Muscle layer of duodenum (tissue), 2 donors: ENCODE data around the gene SHC3.

Experiments
- H3K27ac ChIP-seq: one replicate; pipeline ENCODE4 v1.7.0; 2013; ENCODE audit warnings: mild to moderate bottlenecking, low read length
- H3K27me3 ChIP-seq: one replicate; pipeline ENCODE4 v1.7.0; 2013; ENCODE audit warnings: low read depth, mild to moderate bottlenecking, control low read depth, low read length
- H3K36me3 ChIP-seq, 2 donors: one replicate each; pipeline ENCODE4 v1.7.0; 2013; ENCODE audit warnings: low read length in 2 of 2, control low read depth in 1 of 2, mild to moderate bottlenecking in 1 of 2; ENCODE audit not compliant: insufficient read depth in 2 of 2, control insufficient read depth in 1 of 2
- H3K4me1 ChIP-seq, 2 donors: one replicate each; pipeline ENCODE4 v1.7.0; 2013; ENCODE audit warnings: low read length in 2 of 2, mild to moderate bottlenecking in 2 of 2, control low read depth in 1 of 2, moderate library complexity in 1 of 2; ENCODE audit not compliant: insufficient read depth in 2 of 2, control insufficient read depth in 1 of 2
- H3K4me3 ChIP-seq, 2 donors: one replicate each; pipeline ENCODE4 v1.7.0; 2013; ENCODE audit warnings: low read length in 2 of 2, low read depth in 1 of 2, mild to moderate bottlenecking in 1 of 2
- H3K9me3 ChIP-seq, 2 donors: one replicate each; pipeline ENCODE4 v1.7.0; 2013; ENCODE audit warnings: low read length in 2 of 2, control low read depth in 1 of 2, mild to moderate bottlenecking in 1 of 2; ENCODE audit not compliant: control insufficient read depth in 1 of 2
- donor health status: healthy.

SHC3 gene

DNA sequence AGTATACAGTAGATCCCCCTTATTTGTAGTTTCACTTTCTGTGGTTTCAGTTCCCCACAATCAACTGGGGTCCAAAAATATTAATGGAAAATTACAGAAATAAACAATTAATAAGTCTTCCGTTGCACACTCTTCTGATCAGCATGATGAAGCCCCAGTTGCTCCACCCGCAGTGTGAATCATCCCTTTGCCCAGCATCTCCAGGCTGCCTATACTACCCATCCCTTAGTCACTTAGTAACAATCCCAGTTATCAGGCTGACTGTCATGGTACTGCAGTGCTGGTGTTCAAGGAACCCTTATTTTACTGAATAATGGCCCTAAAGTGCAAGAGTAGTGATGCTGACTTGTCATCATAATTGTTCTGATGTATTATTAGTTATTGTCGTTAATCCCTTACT is 28.9 kb downstream of the SHC3 start:
- Histone ChIP-seq H3K27me3 (no peaks in the 10 kb centered on the region), H3K27ac (no peak overlapping the region), H3K4me1 (no peaks in the 10 kb centered on the region), H3K9me3 (no peaks in the 10 kb centered on the region), H3K36me3 (no peaks in the 10 kb centered on the region), H3K4me3 (no peak overlapping the region)

DNA sequence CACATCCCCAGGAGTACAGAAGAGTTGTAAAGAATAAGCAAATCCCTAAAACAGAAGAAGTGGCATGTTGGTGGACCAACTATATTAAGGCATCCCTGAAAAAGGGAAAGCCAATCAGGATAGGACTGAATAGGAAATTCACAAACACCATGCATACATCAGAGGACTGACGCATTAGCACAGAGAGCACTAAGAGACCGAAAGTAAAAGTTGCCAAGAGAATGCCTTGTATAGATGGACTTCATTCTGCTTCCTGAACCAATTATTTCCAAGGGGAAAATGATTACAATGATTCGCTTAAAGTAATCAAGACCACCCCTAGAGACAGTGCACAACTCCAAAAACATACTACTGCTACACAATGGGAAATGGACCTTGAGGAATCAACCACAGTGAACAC is 33.5 kb downstream of the SHC3 start:
- Histone ChIP-seq H3K27ac (no peak overlapping the region), H3K27me3 (no peaks in the 10 kb centered on the region), H3K36me3 (no peaks in the 10 kb centered on the region), H3K4me3 (no peak overlapping the region), H3K9me3 (no peaks in the 10 kb centered on the region), H3K4me1 (peaks cover 0 to 5% of the 10 kb centered on the region in 2 donors)

DNA sequence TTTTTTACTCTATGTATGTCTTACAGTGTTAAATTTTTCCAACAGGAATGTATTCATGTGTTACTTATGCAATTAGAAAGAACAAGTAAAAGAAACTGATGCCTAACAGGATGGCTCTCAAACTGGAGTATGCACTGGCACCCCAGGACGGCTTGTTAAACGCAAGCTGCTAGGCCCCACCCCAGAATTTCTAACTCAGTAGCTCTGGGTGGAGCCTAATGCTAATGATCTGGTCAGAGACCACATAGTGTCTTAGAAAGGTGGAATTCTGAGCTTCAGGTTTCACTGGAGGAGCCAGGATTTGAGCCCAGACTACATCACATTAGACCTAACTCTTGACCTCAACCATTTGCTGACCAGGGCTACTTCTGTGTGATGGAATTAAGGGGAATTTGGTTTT is 34.4 kb downstream of the SHC3 start:
- H3K27ac ChIP-seq: no peak overlapping the region
- H3K27me3 ChIP-seq: no peaks in the 10 kb centered on the region
- H3K4me3 ChIP-seq: no peak overlapping the region
- no peaks in the 10 kb centered on the region for H3K36me3 ChIP-seq
- H3K4me1 ChIP-seq: peaks cover 0 to 5% of the 10 kb centered on the region in 2 donors
- no peaks in the 10 kb centered on the region for H3K9me3 ChIP-seq

DNA sequence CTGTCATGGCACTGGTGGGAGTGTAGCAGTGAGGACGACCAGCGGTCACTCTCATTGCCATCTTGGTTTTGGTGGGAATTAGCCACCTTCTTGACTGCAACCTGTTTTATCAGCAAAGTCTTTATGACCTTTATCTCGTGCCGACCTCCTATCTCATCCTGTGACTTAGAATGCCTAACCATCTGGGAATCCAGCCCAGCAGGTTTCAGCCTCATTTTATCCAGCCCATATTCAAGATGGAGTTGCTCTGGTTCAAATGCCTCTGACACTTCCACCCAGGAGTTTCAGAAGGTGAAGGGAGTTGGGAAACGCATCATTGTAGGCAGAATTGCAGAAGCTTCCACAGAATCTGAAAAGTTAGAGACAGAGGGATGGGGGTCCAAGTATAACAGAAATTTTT is 35.4 kb downstream of the SHC3 start:
- H3K9me3 ChIP-seq: no peaks in the 10 kb centered on the region

DNA sequence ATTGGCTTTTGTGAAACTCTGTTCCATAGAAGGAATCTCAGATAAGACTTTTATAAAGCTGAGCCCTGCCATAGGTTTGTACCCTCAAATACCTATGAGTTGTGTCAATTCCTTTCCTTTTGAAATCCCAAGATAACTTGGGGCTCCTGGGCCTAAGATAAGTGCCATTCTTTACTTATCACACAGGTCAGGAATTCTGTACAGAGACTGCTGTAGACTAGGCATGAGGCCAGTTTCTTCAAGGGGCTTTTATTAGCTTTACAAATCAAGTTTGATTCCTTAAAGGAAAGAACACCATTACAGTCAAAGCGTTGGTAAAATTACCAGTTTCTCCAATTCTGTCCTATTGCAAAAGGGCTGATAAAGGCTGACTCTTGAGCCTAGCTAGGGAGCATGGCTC is 39.2 kb downstream of the SHC3 start:
- no peaks in the 10 kb centered on the region for H3K36me3 ChIP-seq
- H3K4me1 ChIP-seq: peaks cover 0 to 17% of the 10 kb centered on the region in 2 donors
- peaks cover 0 to 2% of the 10 kb centered on the region in 2 donors for H3K9me3 ChIP-seq
- no peak overlapping the region for H3K27ac ChIP-seq
- H3K27me3 ChIP-seq: no peaks in the 10 kb centered on the region
- no peak overlapping the region for H3K4me3 ChIP-seq

More for the DNA sequence above, 35.4 kb downstream of the SHC3 start:
- Histone ChIP-seq H3K27ac (no peak overlapping the region), H3K36me3 (no peaks in the 10 kb centered on the region), H3K27me3 (no peaks in the 10 kb centered on the region), H3K4me1 (peaks cover 0 to 6% of the 10 kb centered on the region in 2 donors), H3K4me3 (no peak overlapping the region)

DNA sequence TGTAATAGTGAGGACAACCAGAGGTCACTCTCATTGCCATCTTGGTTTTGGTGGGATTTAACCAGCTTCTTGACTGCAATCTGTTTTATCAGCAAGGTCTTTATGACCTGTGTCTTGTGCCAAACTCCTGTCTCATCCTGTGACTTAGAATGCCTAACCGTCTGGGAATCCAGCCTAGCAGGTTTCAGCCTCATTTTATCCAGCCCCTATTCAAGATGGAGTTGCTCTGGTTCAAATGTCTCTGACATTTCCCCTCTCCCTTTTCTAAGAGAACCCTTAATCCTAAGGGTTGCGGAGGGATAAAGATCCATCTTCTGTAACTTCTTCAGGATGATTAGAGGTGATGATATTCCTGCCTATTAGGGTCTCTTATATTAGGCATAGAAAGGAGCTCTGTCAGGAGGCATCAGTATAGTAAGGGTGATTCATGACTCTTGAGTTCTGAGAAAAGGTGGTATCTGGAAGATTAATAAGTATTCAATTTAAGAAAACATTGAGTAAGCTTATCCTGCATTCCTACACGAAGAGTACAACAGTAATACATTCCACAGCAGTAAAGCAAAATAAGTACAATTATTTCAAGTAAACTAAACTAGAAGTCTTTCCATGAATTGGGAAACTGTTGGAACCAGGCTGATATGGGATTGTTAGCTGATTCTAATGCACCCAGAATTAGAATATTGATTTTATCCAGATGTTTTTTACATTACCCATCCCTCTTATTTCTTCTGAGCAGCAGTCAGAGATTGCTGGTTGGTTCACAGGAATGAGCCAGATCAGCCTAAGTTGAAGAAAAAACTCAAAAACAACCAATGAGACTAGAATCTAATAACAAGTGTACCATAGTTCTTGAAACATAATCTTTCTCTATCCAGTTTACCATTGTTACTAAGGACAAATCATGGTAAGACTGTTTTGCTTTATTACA is 39.9 kb downstream of the SHC3 start:
- Histone ChIP-seq H3K36me3 (no peaks in the 10 kb centered on the region), H3K4me3 (no peak overlapping the region), H3K27me3 (no peaks in the 10 kb centered on the region), H3K4me1 (peaks cover 0 to 17% of the 10 kb centered on the region in 2 donors), H3K27ac (no peak overlapping the region), H3K9me3 (peaks cover 0 to 2% of the 10 kb centered on the region in 2 donors)

DNA sequence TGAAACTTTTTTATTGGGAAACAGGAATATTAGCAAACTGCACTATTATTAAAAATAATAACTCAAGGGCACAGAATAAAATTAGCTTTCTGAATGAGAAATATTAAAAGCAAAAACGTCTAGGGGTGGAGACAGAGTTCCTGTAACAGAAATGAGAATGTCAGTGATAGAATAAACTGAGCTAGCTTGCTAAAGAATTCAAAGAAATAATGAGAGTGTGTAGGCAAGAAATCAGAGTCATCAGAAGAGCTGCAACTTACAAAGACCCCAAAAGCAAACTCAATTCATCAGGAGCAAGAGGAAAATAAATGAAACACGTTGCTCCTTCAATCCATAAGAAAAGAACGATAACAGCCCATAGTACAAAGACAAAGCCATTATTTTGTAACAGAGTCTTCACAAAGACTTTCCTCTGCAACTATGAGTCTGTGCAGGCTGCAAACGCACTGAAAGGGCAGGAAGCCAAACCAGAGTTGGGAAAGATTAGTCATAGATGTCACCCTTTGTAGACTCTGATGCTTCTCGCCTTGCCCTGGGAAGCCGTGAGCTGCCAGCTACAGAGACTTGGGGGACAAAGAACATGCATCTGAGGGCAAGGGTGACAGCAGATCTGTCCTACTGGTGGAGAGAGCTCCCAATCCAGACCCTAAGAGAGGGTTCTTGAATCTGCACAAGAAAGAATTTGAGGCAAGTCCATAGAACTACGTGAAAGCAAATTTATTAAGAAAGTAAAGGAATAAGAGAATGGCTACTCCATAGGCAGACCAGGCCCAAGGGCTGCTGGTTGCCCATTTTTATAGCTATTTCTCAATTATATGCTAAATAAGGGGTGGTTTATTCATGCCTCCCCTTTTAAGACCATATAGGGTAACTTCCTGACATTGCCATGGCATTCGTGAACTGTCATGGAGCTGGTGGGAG is 40.8 kb downstream of the SHC3 start:
- peaks cover 0 to 2% of the 10 kb centered on the region in 2 donors for H3K9me3 ChIP-seq
- H3K4me1 ChIP-seq: peaks cover 0 to 17% of the 10 kb centered on the region in 2 donors
- H3K27ac ChIP-seq: no peak overlapping the region
- H3K27me3 ChIP-seq: no peaks in the 10 kb centered on the region
- H3K36me3 ChIP-seq: no peaks in the 10 kb centered on the region
- H3K4me3 ChIP-seq: peak overlapping the region in 1 of 2 donors; percentile 19

DNA sequence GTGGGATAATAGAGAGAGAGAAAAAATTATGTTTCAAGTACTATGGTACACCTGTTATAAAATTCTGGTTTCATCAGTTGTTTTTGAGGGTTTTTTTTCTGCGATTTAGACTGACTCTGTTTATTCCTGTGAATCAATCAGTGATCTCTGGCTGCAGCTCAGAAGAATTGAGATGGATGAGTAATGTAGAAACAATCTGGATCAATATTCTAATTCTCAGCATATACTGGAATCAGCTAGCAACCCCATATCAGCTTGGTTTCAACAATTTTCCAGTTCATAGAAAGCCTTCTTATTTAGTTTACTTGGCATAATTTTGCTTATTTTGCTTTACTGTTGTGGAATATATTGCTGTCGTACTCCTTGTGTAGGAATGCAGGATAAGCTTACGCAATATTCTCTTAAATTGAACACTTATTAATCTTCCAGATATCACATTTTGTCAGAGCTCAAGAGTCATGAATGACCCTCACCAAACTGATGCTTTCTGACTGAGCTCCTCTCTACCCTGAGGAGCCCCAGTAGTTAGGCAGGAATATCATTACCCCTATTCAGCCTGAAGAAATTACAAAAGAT is 42.9 kb downstream of the SHC3 start:
- no peak overlapping the region for H3K27ac ChIP-seq
- H3K4me1 ChIP-seq: peaks cover 0 to 12% of the 10 kb centered on the region in 2 donors
- no peaks in the 10 kb centered on the region for H3K27me3 ChIP-seq
- no peak overlapping the region for H3K4me3 ChIP-seq
- H3K9me3 ChIP-seq: peaks cover 0 to 2% of the 10 kb centered on the region in 2 donors
- H3K36me3 ChIP-seq: no peaks in the 10 kb centered on the region

DNA sequence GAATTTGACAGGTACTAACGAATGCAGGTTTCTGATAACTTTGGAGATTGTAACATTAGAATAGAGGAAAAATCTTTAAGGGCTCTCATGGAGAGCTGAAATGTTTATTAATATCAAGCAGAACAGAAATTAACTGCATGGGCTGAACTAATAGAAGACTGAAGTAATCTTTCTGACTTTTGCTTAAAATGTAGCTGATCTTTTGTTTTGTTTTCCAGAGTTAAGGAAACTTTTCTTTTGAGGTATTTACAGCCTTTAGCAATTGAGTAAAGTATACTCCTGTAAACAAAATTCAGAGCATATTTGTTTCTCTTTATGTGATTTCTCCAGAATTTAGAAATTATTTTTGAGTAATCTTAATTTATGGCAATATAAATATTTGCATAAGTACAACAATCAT is 43.9 kb downstream of the SHC3 start:
- Histone ChIP-seq H3K36me3 (no peaks in the 10 kb centered on the region), H3K4me1 (peaks cover 0 to 12% of the 10 kb centered on the region in 2 donors), H3K27me3 (no peaks in the 10 kb centered on the region), H3K4me3 (no peak overlapping the region), H3K9me3 (peaks cover 0 to 2% of the 10 kb centered on the region in 2 donors), H3K27ac (no peak overlapping the region)

DNA sequence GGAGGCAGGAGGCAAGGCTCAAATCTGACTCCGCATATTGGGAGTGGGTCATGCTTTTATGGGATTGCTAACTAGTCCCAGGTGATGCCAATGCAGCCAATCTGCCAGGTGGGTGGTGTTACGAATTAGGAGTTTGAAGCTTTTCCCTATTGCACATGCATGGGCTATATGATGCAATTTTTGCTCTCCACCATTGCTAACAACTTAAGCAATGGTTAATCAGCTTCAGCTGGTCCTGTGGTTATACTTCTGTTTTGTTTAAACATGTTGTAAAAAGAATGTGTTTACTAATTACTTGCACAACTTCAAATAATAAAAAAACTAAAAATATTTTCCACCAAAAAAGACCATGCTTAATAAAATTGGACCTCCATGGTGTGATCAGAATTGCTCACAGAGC is 55.7 kb downstream of the SHC3 start:
- Histone ChIP-seq H3K27me3 (no peaks in the 10 kb centered on the region), H3K4me3 (no peak overlapping the region), H3K36me3 (no peaks in the 10 kb centered on the region), H3K27ac (no peak overlapping the region), H3K4me1 (no peaks in the 10 kb centered on the region), H3K9me3 (peaks cover 0 to 2% of the 10 kb centered on the region in 2 donors)

DNA sequence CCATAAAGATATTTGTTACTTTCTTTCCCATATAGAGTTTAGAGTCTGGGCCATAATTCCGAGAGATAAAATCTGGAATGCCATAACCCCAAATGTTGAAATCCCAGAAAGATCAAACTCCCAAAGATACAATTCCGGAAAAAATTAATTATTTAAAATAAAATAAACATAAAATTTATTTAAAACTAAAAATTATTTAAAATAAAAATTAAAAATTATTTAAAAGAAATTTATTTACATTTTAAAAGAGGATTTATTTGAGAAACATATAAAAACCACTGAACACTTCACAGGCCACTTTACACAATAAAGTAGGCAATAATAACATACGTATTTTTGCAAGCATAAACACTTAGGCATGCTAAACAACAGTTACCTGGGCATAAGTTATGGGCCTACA is 57.9 kb downstream of the SHC3 start:
- H3K4me1 ChIP-seq: no peaks in the 10 kb centered on the region
- H3K36me3 ChIP-seq: no peaks in the 10 kb centered on the region
- H3K9me3 ChIP-seq: no peaks in the 10 kb centered on the region
- H3K27ac ChIP-seq: no peak overlapping the region
- no peaks in the 10 kb centered on the region for H3K27me3 ChIP-seq
- no peak overlapping the region for H3K4me3 ChIP-seq
